Measurements from ENCODE around the gene IGSF21. TPM values are rescaled to one million over a fixed set of nuclear protein-coding genes. Genes with fewer than 3 reads are reported as not detected.

The IGSF21 gene
- polyA plus RNA-seq, 3 donors = 0.21 to 0.36 (median 0.24) TPM

- no peak for DNase-seq
These were observed 11.7 kb downstream of the IGSF21 start for GRCh38 chr1:18119289-18119688.

GRCh38 chr1:18119771-18120377, 12.3 kb downstream of the IGSF21 start:
- DNase-seq = no peak

GRCh38 chr1:18120638-18121037, 13.0 kb downstream of the IGSF21 start:
- DNase-seq = no peak

GRCh38 chr1:18121072-18121820, 13.6 kb downstream of the IGSF21 start:
- no peak for DNase-seq

- DNase-seq = no peak
These were observed 15.9 kb downstream of the IGSF21 start for GRCh38 chr1:18123467-18123992.

GRCh38 chr1:18124977-18125376, 17.4 kb downstream of the IGSF21 start:
- DNase-seq = no peak

GRCh38 chr1:18126616-18127015, 19.0 kb downstream of the IGSF21 start:
- no peak for DNase-seq

- no peak for DNase-seq
These were observed 20.7 kb downstream of the IGSF21 start for GRCh38 chr1:18128298-18128697.

- no peak for DNase-seq
These were observed 22.8 kb downstream of the IGSF21 start for GRCh38 chr1:18130356-18130755.

- DNase-seq = no peak
These were observed 24.6 kb downstream of the IGSF21 start for GRCh38 chr1:18132022-18132710.

GRCh38 chr1:18132711-18133541, 25.3 kb downstream of the IGSF21 start:
- DNase-seq = peak; percentile 48

- no peak for DNase-seq
These were observed 26.9 kb downstream of the IGSF21 start for GRCh38 chr1:18134324-18135046.

- DNase-seq = no peak
These were observed 30.3 kb downstream of the IGSF21 start for GRCh38 chr1:18137759-18138345.

GRCh38 chr1:18139198-18139981, 31.8 kb downstream of the IGSF21 start:
- no peak for DNase-seq

GRCh38 chr1:18140411-18140810, 32.8 kb downstream of the IGSF21 start:
- no peak for DNase-seq

- DNase-seq = no peak
These were observed 34.1 kb downstream of the IGSF21 start for GRCh38 chr1:18141661-18142060.

GRCh38 chr1:18142471-18142870, 34.9 kb downstream of the IGSF21 start:
- DNase-seq = no peak

- DNase-seq = no peak
These were observed 35.4 kb downstream of the IGSF21 start for GRCh38 chr1:18142969-18143368.

- DNase-seq = no peak
These were observed 36.5 kb downstream of the IGSF21 start for GRCh38 chr1:18144062-18144461.
